ENCODE results near the gene TRABD. TPM values are rescaled to one million over a fixed set of nuclear protein-coding genes. Genes with fewer than 3 reads are reported as not detected.

TRABD gene
- total RNA-seq, 4 donors from 2014 or later: 18.3 to 31.0 (median 22.3) TPM

DNA sequence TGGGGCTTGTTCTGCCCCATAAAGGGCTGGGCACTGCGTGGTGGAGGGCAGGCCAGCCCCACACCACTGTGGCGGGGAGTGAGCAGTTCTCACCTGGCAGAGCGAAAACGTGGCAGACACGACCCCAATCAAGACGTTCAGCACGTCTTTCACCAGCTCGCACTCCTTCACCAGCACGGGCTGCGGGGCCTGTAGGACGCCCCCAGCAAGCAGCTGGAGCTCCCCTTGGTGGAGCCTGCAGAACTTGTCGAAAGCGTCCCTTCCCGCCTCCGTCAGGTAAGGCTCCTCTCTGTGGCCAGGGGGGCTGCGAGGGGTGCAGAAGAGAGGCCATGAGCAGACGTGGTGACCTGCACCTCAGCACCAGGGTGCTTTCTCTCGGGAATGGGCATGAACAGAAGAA, 47.5 kb downstream of the TRABD start:
- H3K4me1 ChIP-seq: no peaks in the 10 kb centered on the region
- H3K9me3 ChIP-seq: no peaks in the 10 kb centered on the region
- no peak overlapping the region for H3K4me3 ChIP-seq
- H3K27ac ChIP-seq (replicated peaks in 1 of 4): no peak overlapping the region
- H3K36me3 ChIP-seq: peaks cover 29 to 75% (median 56%) of the 10 kb centered on the region in 4 donors
- no peak for TF ChIP-seq POLR2A (IDR thresholded peaks at IDR 0.05; ENCODE audit: low read depth)
- no peak for TF ChIP-seq POLR2AphosphoS5 (IDR thresholded peaks at IDR 0.05)
- TF ChIP-seq EP300 (IDR thresholded peaks at IDR 0.05): no peak
- no peak for TF ChIP-seq CTCF (IDR thresholded peaks at IDR 0.05)
- WGBS: 94% methylated on average over 13 of the region's 18 CpGs
- H3K27me3 ChIP-seq: no peaks in the 10 kb centered on the region
- intact Hi-C loops (cut with DNase I): no loop called here
- DNase-seq (ENCODE audit: extremely low spot score): no peak

DNA sequence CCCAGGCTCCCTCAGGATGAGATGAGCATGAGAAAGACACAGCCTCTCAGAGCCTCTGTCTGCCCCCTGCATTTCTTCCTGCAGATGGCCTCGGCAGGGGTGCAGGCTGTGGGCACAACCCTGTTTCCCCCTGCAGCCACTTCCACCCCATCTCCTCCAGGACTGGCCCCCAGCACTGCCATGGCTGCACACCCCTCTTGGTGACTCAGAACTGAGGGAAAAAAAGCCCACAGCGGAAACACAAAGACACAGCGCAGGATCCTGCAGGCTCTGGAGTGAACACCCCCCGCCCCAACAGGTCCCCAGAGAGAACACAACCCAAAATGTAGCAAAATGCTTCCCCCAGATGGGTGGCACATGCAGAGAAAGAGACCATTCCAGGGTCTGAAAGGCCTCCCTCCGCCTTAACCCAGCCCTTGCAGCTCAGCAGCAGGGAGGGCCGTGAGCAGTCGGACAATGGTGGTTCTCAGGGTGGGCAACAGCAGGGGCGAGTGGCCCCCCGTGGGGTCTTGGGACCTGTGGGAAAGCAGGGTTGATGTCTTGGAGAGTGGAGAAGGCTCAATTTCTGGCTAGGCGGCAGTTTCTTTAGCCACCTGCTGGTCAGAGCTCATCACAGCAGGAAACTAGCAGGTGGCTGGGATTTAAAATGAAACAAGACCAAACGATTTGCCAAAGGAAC, 51.2 kb downstream of the TRABD start:
- H3K36me3 ChIP-seq: peaks cover 14 to 70% (median 54%) of the 10 kb centered on the region in 4 donors
- peaks cover 15 to 23% (median 16%) of the 10 kb centered on the region in 4 donors for H3K4me1 ChIP-seq
- no peak overlapping the region for H3K27ac ChIP-seq (replicated peaks in 1 of 4)
- peak in 1 of 3 experiments; percentile 9 for TF ChIP-seq CTCF (IDR thresholded peaks at IDR 0.05)
- TF ChIP-seq POLR2A (IDR thresholded peaks at IDR 0.05; ENCODE audit: low read depth): no peak
- intact Hi-C loops (cut with DNase I): no loop called here
- 75% methylated on average over 10 of the region's 11 CpGs for WGBS
- DNase-seq (ENCODE audit: extremely low spot score): no peak
- H3K9me3 ChIP-seq: no peaks in the 10 kb centered on the region
- no peaks in the 10 kb centered on the region for H3K27me3 ChIP-seq
- H3K4me3 ChIP-seq: no peak overlapping the region

DNA sequence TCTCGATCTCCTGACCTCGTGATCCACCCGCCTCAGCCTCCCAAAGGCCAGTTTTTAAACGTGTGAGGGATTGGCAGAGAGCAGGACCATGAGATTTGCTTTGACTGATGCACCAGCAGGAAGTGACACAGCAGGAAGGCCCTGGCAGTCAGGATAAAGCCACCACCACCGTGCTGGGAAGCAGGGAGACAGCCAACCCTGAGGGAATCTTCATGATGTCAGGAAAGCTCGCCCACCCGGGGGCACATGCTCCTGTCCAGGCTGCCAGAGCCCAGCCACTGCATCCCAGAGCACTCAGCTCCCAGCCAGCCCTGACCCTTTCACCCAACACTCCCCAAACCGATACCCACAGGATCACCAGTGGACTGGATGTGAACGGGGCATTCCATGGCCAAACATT, 53.0 kb downstream of the TRABD start:
- Histone ChIP-seq H3K4me1 (peaks cover 33 to 42% (median 35%) of the 10 kb centered on the region in 4 donors), H3K9me3 (no peaks in the 10 kb centered on the region), H3K4me3 (no peak overlapping the region), H3K27ac (replicated peaks in 1 of 4) (no peak overlapping the region), H3K36me3 (peaks cover 4 to 51% (median 36%) of the 10 kb centered on the region in 4 donors), H3K27me3 (no peaks in the 10 kb centered on the region)
- TF ChIP-seq EP300 (IDR thresholded peaks at IDR 0.05): no peak
- TF ChIP-seq POLR2AphosphoS5 (IDR thresholded peaks at IDR 0.05): no peak
- TF ChIP-seq POLR2A (IDR thresholded peaks at IDR 0.05; ENCODE audit: low read depth): no peak
- TF ChIP-seq CTCF (IDR thresholded peaks at IDR 0.05): no peak
- no peak for DNase-seq (ENCODE audit: extremely low spot score)
- intact Hi-C loops (cut with DNase I): no loop called here
- 82% methylated on average over 9 of the region's 9 CpGs for WGBS

GRCh38 chr22:50242406-50242949, 56.8 kb downstream of the TRABD start:
- Histone ChIP-seq H3K9me3 (no peaks in the 10 kb centered on the region), H3K27me3 (no peaks in the 10 kb centered on the region), H3K4me1 (peaks cover 45 to 65% (median 56%) of the 10 kb centered on the region in 4 donors), H3K36me3 (peaks cover 4 to 49% (median 33%) of the 10 kb centered on the region in 4 donors), H3K27ac (replicated peaks in 1 of 4) (no peak overlapping the region), H3K4me3 (peak overlapping the region; percentile 79 to 93 (median 86))
- no peak for DNase-seq (ENCODE audit: extremely low spot score)
- intact Hi-C loops (cut with DNase I): loop anchor here (10.0 kb wide), 1 partner anchor 232 kb away; the partner anchor contains the start of gene SBF1
- WGBS: 66% methylated on average over 14 of the region's 14 CpGs
- TF ChIP-seq CTCF (IDR thresholded peaks at IDR 0.05): no peak
- no peak for TF ChIP-seq POLR2AphosphoS5 (IDR thresholded peaks at IDR 0.05)
- TF ChIP-seq POLR2A (IDR thresholded peaks at IDR 0.05; ENCODE audit: low read depth): no peak
- TF ChIP-seq EP300 (IDR thresholded peaks at IDR 0.05): no peak

All from esophagus muscularis mucosa (tissue), 4 donors.